Body of pancreas (tissue), 4 donors: Measurements from ENCODE around the gene LINS1. TPM values are rescaled to one million over a fixed set of nuclear protein-coding genes. Genes with fewer than 3 reads are reported as not detected.

Experiments
- ATAC-seq: fragments of 150-250 bp; one replicate; pipeline ENCODE4 v1.9.1; 2016
- DNase-seq, 4 donors: peaks; one replicate each; pipeline ENCODE4 v3.0.0-alpha.2; 2019
- H3K27ac ChIP-seq, 4 donors: fragments of 200-600 bp; sonication (generic); 1 replicate in 3 of 4; 2 replicates in 1 of 4; pipeline versions ENCODE4 v1.5.1 to v1.6.1; 2016 to 2019; ENCODE audit warnings: mild to moderate bottlenecking in 1 of 4, mixed read lengths in 1 of 4, moderate library complexity in 1 of 4
- H3K27me3 ChIP-seq, 2 donors: fragments of 200-600 bp; sonication (generic); one replicate each; pipeline ENCODE4 v1.6.0; 2016; ENCODE audit warnings: mild to moderate bottlenecking in 1 of 2
- H3K36me3 ChIP-seq, 2 donors: fragments of 200-600 bp; sonication (generic); replicated peaks in 1 of 2; 2 replicates each; pipeline ENCODE4 v1.5.1; 2016; ENCODE audit warnings: low read depth in 2 of 2; ENCODE audit not compliant: insufficient read depth in 1 of 2
- H3K4me1 ChIP-seq: fragments of 200-600 bp; sonication (generic); one replicate; pipeline ENCODE4 v1.6.0; 2016
- H3K4me3 ChIP-seq, 2 donors: fragments of 200-600 bp; sonication (generic); 1 replicate in 1 of 2; 2 replicates in 1 of 2; pipeline ENCODE4 v1.5.1; 2016 to 2019
- H3K9me3 ChIP-seq, 3 donors: fragments of 200-600 bp; sonication (generic); 1 replicate in 2 of 3; 2 replicates in 1 of 3; pipeline ENCODE4 v1.5.1; 2016
- POLR2A ChIP-seq, 3 donors: fragments of 450-650 bp; IDR thresholded peaks; one replicate each; pipeline ENCODE4 v1.6.1; 2016; ENCODE audit warnings: antibody characterized with exemption in 3 of 3, mild to moderate bottlenecking in 2 of 3
- WGBS, 2 donors: methylation state at CpG; one replicate each; pipeline ENCODE4 v1.1.5; 2017; 5-methylcytosine and 5-hydroxymethylcytosine counted together
- intact Hi-C: fragments of 100-400 bp; cut with DNase I; formaldehyde crosslinking; loops from one replicate; pipeline ENCODE4 v1.15.1; 2023
- total RNA-seq, 2 donors: library from RNA; depleted of rRNA; stranded (reverse); fragments of >200 nt; gene quantifications; one replicate each; pipeline ENCODE4 v1.1.0, GENCODE V29; 2016
- TF ChIP-seq, protein P1 (sequence below), 7 experiments: fragments of 450-650 bp in 4 of 7; fragments of 200-600 bp in 3 of 7; sonication (generic) in 3 of 7; IDR thresholded peaks; one replicate each; pipeline ENCODE4 v1.5.1; 2016 to 2019; ENCODE audit warnings: antibody characterized with exemption in 7 of 7

LINS1 gene
- total RNA-seq, 2 donors from 2014 or later: 7.0 to 18.1 TPM

- H3K27me3 ChIP-seq: no peaks in the 10 kb centered on the region
- H3K27ac ChIP-seq: peak overlapping the region in 2 of 4 donors; percentile 63 to 73
- peak in 1 of 4 donors; percentile 5 for DNase-seq
- no peak for ATAC-seq
- intact Hi-C loops: no loop called here
- H3K36me3 ChIP-seq: no peaks in the 10 kb centered on the region
- peaks cover 39% of the 10 kb centered on the region for H3K4me1 ChIP-seq
- H3K9me3 ChIP-seq: no peaks in the 10 kb centered on the region
- no peak for TF ChIP-seq POLR2A (IDR thresholded peaks at IDR 0.05)
- TF ChIP-seq, protein P1, sequence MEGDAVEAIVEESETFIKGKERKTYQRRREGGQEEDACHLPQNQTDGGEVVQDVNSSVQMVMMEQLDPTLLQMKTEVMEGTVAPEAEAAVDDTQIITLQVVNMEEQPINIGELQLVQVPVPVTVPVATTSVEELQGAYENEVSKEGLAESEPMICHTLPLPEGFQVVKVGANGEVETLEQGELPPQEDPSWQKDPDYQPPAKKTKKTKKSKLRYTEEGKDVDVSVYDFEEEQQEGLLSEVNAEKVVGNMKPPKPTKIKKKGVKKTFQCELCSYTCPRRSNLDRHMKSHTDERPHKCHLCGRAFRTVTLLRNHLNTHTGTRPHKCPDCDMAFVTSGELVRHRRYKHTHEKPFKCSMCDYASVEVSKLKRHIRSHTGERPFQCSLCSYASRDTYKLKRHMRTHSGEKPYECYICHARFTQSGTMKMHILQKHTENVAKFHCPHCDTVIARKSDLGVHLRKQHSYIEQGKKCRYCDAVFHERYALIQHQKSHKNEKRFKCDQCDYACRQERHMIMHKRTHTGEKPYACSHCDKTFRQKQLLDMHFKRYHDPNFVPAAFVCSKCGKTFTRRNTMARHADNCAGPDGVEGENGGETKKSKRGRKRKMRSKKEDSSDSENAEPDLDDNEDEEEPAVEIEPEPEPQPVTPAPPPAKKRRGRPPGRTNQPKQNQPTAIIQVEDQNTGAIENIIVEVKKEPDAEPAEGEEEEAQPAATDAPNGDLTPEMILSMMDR (IDR thresholded peaks at IDR 0.05): no peak
- H3K4me3 ChIP-seq: peak overlapping the region in 1 of 2 donors; percentile 94
- WGBS, 2 donors: 0% methylated on average over 10 of the region's 10 CpGs
These were observed 821 bp downstream of the LINS1 start for GRCh38 chr15:100601163-100601562.

DNA sequence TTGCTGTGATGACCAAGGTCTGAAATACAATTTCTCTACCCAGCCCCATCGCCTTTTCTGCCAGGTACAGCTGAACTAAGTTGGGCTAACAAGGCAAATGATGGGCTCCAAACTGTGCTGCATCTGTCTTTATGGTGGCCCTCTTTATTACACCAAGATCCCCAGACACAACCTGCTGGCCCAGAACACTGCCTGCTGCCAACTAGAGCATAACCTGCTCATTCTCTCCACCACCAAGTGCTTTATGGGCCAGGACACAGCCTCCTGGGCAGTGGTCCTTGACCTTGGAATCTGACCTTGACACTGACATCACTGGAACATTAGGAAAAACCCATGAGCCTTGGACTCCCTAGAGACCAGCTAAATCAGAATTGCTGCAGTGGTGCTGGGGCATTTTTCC, 3.3 kb downstream of the LINS1 start:
- intact Hi-C loops: no loop called here
- Histone ChIP-seq H3K27ac (no peak overlapping the region), H3K4me3 (no peak overlapping the region), H3K9me3 (no peaks in the 10 kb centered on the region), H3K27me3 (no peaks in the 10 kb centered on the region), H3K4me1 (peaks cover 26% of the 10 kb centered on the region), H3K36me3 (no peaks in the 10 kb centered on the region)
- DNase-seq: no peak
- TF ChIP-seq, protein P1 (IDR thresholded peaks at IDR 0.05): no peak
- no peak for TF ChIP-seq POLR2A (IDR thresholded peaks at IDR 0.05)
- 94 to 100% methylated on average over 1 of the region's 1 CpG for WGBS, 2 donors
- no peak for ATAC-seq

DNA sequence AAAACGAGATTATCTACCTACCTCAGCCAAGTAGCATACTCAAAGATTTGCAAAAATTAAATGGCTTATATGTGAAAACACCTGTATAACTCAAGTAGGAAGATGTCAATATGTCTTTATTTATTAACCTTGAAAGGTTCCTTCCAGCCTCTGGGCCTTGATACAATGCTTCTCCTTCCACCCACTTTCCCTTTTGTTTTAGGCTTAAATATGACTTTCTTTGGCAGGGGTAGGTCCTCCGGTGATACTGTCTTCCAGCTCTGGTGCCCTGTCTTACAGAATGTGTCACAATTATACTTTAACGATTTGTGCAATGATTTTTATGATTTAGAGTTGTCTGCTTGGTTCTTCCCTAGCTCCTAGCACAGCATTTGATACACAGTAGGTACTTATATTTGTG, 4.1 kb downstream of the LINS1 start:
- intact Hi-C loops: no loop called here
- no peaks in the 10 kb centered on the region for H3K27me3 ChIP-seq
- 82% methylated on average over 3 of the region's 3 CpGs for WGBS, 2 donors
- peaks cover 19% of the 10 kb centered on the region for H3K4me1 ChIP-seq
- H3K36me3 ChIP-seq: no peaks in the 10 kb centered on the region
- no peak overlapping the region for H3K4me3 ChIP-seq
- H3K27ac ChIP-seq: no peak overlapping the region
- DNase-seq (no peak), ATAC-seq (no peak)
- TF ChIP-seq, protein P1 (IDR thresholded peaks at IDR 0.05): no peak
- TF ChIP-seq POLR2A (IDR thresholded peaks at IDR 0.05): no peak
- H3K9me3 ChIP-seq: no peaks in the 10 kb centered on the region

DNA sequence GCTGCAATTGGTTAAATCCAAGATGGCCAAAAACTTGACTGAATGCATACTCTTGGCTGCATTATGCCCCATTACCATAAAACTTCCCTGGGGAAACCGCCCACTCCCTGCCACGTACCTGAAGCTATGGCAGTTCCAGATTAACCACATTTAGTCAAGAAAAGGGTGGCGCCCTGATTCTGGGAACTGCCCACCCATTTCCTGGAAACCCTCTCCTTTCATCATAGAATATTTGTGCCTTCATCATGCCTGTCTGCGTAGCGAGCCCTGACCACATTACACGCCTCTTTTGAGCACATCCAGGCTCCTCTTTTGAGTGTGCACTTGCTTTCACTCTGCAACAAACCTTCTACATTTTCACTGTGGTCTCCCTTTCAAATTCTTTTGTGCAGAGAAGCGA, 5.2 kb downstream of the LINS1 start:
- H3K27ac ChIP-seq: no peak overlapping the region
- no peaks in the 10 kb centered on the region for H3K36me3 ChIP-seq
- H3K9me3 ChIP-seq: no peaks in the 10 kb centered on the region
- ATAC-seq (no peak), DNase-seq (peak in 2 of 4 donors; percentile 6 to 7)
- H3K4me3 ChIP-seq: no peak overlapping the region
- no peaks in the 10 kb centered on the region for H3K27me3 ChIP-seq
- intact Hi-C loops: no loop called here
- WGBS, 2 donors: 79 to 90% methylated on average over 7 of the region's 7 CpGs
- peaks cover 19% of the 10 kb centered on the region for H3K4me1 ChIP-seq
- no peak for TF ChIP-seq POLR2A (IDR thresholded peaks at IDR 0.05)
- TF ChIP-seq, protein P1 (IDR thresholded peaks at IDR 0.05): no peak

DNA sequence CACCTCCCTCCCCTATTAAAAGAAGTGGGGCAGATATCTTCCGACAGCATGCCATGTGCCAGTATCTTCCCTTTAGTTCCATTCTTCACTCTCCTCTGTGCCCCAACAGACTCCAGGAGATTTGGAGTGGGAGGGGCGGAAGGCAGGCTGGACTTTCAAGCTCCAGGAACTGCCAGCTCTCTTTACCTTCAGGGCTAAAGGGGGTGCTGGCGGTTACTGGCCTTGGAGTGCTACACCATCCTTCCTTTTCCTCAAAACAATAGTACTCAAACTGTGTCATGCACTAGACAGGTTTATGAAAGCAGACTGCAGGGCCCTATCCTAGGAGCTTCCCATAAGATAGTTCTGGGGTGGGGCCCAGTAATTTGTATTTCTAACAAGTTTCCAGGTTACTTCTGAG, 6.0 kb downstream of the LINS1 start:
- Histone ChIP-seq H3K9me3 (no peaks in the 10 kb centered on the region), H3K36me3 (no peaks in the 10 kb centered on the region), H3K27ac (no peak overlapping the region), H3K4me1 (peaks cover 14% of the 10 kb centered on the region), H3K27me3 (no peaks in the 10 kb centered on the region), H3K4me3 (no peak overlapping the region)
- TF ChIP-seq, protein P1 (IDR thresholded peaks at IDR 0.05): no peak
- TF ChIP-seq POLR2A (IDR thresholded peaks at IDR 0.05): no peak
- 88% methylated on average over 3 of the region's 3 CpGs for WGBS, 2 donors
- DNase-seq (no peak), ATAC-seq (no peak)
- intact Hi-C loops: no loop called here
